ENCODE measurements around the gene GRB2.
A peak's percentile ranks its signal among the peaks of the same experiment; 100 is the strongest.
"Not testable (repeated sequence)": the region's sequence is repeated elsewhere in the genome, so short reads cannot be mapped to it uniquely, and the experiment has no call there.

GRB2 gene

GRCh38 chr17:75346906-75347305 is 58.6 kb downstream of the GRB2 start:
- Histone ChIP-seq H2AFZ (ENCODE audit: low read length) (no peak overlapping the region), H3K9ac (ENCODE audit: low read depth, low read length, poor library complexity) (no peak overlapping the region), H3K4me1 (ENCODE audit: control insufficient read depth in 2 of 2, insufficient read depth in 1 of 2, low read depth in 1 of 2, low read length in 2 of 2) (peaks cover 21 to 28% of the 10 kb centered on the region in 2 donors), H3K4ac (ENCODE audit: low read length) (no peak overlapping the region), H3K9me3 (replicated peaks in 1 of 2; ENCODE audit: control insufficient read depth in 2 of 2, insufficient read depth in 1 of 2, low read depth in 1 of 2, low read length in 2 of 2) (no peaks in the 10 kb centered on the region), H3K14ac (ENCODE audit: low read length) (no peak overlapping the region), H2BK5ac (ENCODE audit: low read length) (no peak overlapping the region), H2BK15ac (ENCODE audit: low read length) (no peak overlapping the region), H3K79me1 (ENCODE audit: low read depth, low read length) (peaks cover 6% of the 10 kb centered on the region), H3K36me3 (replicated peaks in 1 of 2; ENCODE audit: control insufficient read depth in 2 of 2, insufficient read depth in 2 of 2, low read length in 2 of 2) (no peaks in the 10 kb centered on the region), H2BK120ac (ENCODE audit: low read depth, low read length) (no peak overlapping the region), H2BK12ac (ENCODE audit: low read length) (no peak overlapping the region), H3K18ac (ENCODE audit: low read length) (no peak overlapping the region), H3K23ac (ENCODE audit: low read depth, low read length, poor library complexity) (no peak overlapping the region), H3K4me3 (ENCODE audit: low read length in 2 of 2) (no peak overlapping the region), H4K8ac (ENCODE audit: low read depth, low read length) (no peak overlapping the region), H2AK5ac (ENCODE audit: low read depth, low read length) (no peak overlapping the region), H3K27ac (replicated peaks; ENCODE audit: low read length) (peak overlapping the region; percentile 21), H3K27me3 (ENCODE audit: control insufficient read depth in 3 of 3, insufficient read depth in 3 of 3, low read depth in 1 of 3, low read length in 3 of 3) (no peaks in the 10 kb centered on the region), H4K91ac (ENCODE audit: low read depth, low read length, poor library complexity) (no peak overlapping the region), H3K4me2 (ENCODE audit: insufficient read depth, low read length, poor library complexity, severe bottlenecking) (no peak overlapping the region)
- peak; percentile 20 for DNase-seq (ENCODE audit: low spot score)
- WGBS, 2 donors (ENCODE audit: extremely low coverage in 2 of 2, insufficient read length in 2 of 2, insufficient replicate concordance in 1 of 2): no CpG with 5 or more reads among the region's 6 CpGs

- WGBS, 2 donors (ENCODE audit: extremely low coverage in 2 of 2, insufficient read length in 2 of 2, insufficient replicate concordance in 1 of 2): no CpG with 5 or more reads among the region's 9 CpGs
- H3K4me2 ChIP-seq (ENCODE audit: insufficient read depth, low read length, poor library complexity, severe bottlenecking); H3K18ac ChIP-seq (ENCODE audit: low read length); H3K9me3 ChIP-seq (replicated peaks in 1 of 2; ENCODE audit: control insufficient read depth in 2 of 2, insufficient read depth in 1 of 2, low read depth in 1 of 2, low read length in 2 of 2); H3K27ac ChIP-seq (replicated peaks; ENCODE audit: low read length); H3K14ac ChIP-seq (ENCODE audit: low read length); H2BK120ac ChIP-seq (ENCODE audit: low read depth, low read length); H2AFZ ChIP-seq (ENCODE audit: low read length); DNase-seq (ENCODE audit: low spot score); H2BK15ac ChIP-seq (ENCODE audit: low read length); H3K79me1 ChIP-seq (ENCODE audit: low read depth, low read length); H3K23ac ChIP-seq (ENCODE audit: low read depth, low read length, poor library complexity); H3K4me3 ChIP-seq (ENCODE audit: low read length in 2 of 2); H3K4ac ChIP-seq (ENCODE audit: low read length); H4K91ac ChIP-seq (ENCODE audit: low read depth, low read length, poor library complexity); H2AK5ac ChIP-seq (ENCODE audit: low read depth, low read length); H3K27me3 ChIP-seq (ENCODE audit: control insufficient read depth in 3 of 3, insufficient read depth in 3 of 3, low read depth in 1 of 3, low read length in 3 of 3); H2BK5ac ChIP-seq (ENCODE audit: low read length); H4K8ac ChIP-seq (ENCODE audit: low read depth, low read length); H2BK12ac ChIP-seq (ENCODE audit: low read length); H3K36me3 ChIP-seq (replicated peaks in 1 of 2; ENCODE audit: control insufficient read depth in 2 of 2, insufficient read depth in 2 of 2, low read length in 2 of 2); H3K9ac ChIP-seq (ENCODE audit: low read depth, low read length, poor library complexity): not testable (repeated sequence)
- peaks cover 21 to 25% of the 10 kb centered on the region in 2 donors for H3K4me1 ChIP-seq (ENCODE audit: control insufficient read depth in 2 of 2, insufficient read depth in 1 of 2, low read depth in 1 of 2, low read length in 2 of 2)
Measured at GRCh38 chr17:75346368-75346767, 59.1 kb downstream of the GRB2 start.

DNA sequence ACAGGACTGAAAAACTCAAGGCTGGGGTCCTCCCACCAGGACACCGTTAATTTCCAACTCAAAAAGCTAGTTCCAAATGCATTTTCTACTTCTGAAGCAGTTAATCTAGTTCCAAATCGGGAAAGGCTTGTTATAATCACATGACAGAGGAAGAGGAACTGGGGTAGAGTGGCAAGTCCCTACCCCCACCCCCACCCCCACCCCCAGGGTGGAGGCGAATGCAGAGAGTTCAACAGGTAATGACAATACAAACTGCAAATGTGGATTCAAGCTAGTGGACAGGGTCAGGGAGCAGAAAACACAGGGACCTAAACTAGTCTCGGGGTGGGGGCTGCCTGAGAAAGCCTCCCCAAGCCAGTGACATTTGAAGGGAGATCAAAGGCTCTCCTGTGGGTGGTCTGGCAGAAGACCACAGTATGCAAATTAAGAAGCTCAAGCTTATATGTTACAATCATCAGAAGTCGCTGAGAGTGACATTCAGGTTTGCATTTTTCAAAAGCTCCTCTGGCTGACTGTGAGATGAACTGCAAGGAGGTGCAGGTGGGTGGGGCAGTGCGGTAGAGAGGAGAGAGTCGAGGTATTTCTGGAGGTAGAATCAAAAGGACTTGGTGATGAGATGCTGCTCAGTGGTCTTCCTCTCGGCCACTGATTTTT is 59.8 kb downstream of the GRB2 start:
- Histone ChIP-seq H3K9me3 (replicated peaks in 1 of 2; ENCODE audit: control insufficient read depth in 2 of 2, insufficient read depth in 1 of 2, low read depth in 1 of 2, low read length in 2 of 2) (no peaks in the 10 kb centered on the region), H3K4ac (ENCODE audit: low read length) (no peak overlapping the region), H3K79me1 (ENCODE audit: low read depth, low read length) (peaks cover 7% of the 10 kb centered on the region), H2BK120ac (ENCODE audit: low read depth, low read length) (no peak overlapping the region), H3K4me1 (ENCODE audit: control insufficient read depth in 2 of 2, insufficient read depth in 1 of 2, low read depth in 1 of 2, low read length in 2 of 2) (peaks cover 15 to 22% of the 10 kb centered on the region in 2 donors), H3K36me3 (replicated peaks in 1 of 2; ENCODE audit: control insufficient read depth in 2 of 2, insufficient read depth in 2 of 2, low read length in 2 of 2) (no peaks in the 10 kb centered on the region), H3K9ac (ENCODE audit: low read depth, low read length, poor library complexity) (no peak overlapping the region), H2AK5ac (ENCODE audit: low read depth, low read length) (no peak overlapping the region), H3K27me3 (ENCODE audit: control insufficient read depth in 3 of 3, insufficient read depth in 3 of 3, low read depth in 1 of 3, low read length in 3 of 3) (no peaks in the 10 kb centered on the region), H3K23ac (ENCODE audit: low read depth, low read length, poor library complexity) (no peak overlapping the region), H3K27ac (replicated peaks; ENCODE audit: low read length) (no peak overlapping the region), H2AFZ (ENCODE audit: low read length) (no peak overlapping the region), H2BK15ac (ENCODE audit: low read length) (no peak overlapping the region), H4K91ac (ENCODE audit: low read depth, low read length, poor library complexity) (no peak overlapping the region), H3K18ac (ENCODE audit: low read length) (no peak overlapping the region), H3K4me3 (ENCODE audit: low read length in 2 of 2) (no peak overlapping the region), H4K8ac (ENCODE audit: low read depth, low read length) (no peak overlapping the region), H3K4me2 (ENCODE audit: insufficient read depth, low read length, poor library complexity, severe bottlenecking) (no peak overlapping the region), H2BK5ac (ENCODE audit: low read length) (no peak overlapping the region), H3K14ac (ENCODE audit: low read length) (no peak overlapping the region), H2BK12ac (ENCODE audit: low read length) (no peak overlapping the region)
- DNase-seq (ENCODE audit: low spot score): no peak
- no CpG with 5 or more reads among the region's 8 CpGs for WGBS, 2 donors (ENCODE audit: extremely low coverage in 2 of 2, insufficient read length in 2 of 2, insufficient replicate concordance in 1 of 2)

GRCh38 chr17:75344666-75345065 is 60.8 kb downstream of the GRB2 start:
- H3K23ac ChIP-seq (ENCODE audit: low read depth, low read length, poor library complexity): no peak overlapping the region
- no CpG with 5 or more reads among the region's 5 CpGs for WGBS, 2 donors (ENCODE audit: extremely low coverage in 2 of 2, insufficient read length in 2 of 2, insufficient replicate concordance in 1 of 2)
- no peaks in the 10 kb centered on the region for H3K36me3 ChIP-seq (replicated peaks in 1 of 2; ENCODE audit: control insufficient read depth in 2 of 2, insufficient read depth in 2 of 2, low read length in 2 of 2)
- no peak overlapping the region for H3K4me3 ChIP-seq (ENCODE audit: low read length in 2 of 2)
- peaks cover 14 to 21% of the 10 kb centered on the region in 2 donors for H3K4me1 ChIP-seq (ENCODE audit: control insufficient read depth in 2 of 2, insufficient read depth in 1 of 2, low read depth in 1 of 2, low read length in 2 of 2)
- H2BK5ac ChIP-seq (ENCODE audit: low read length): no peak overlapping the region
- no peak overlapping the region for H2BK120ac ChIP-seq (ENCODE audit: low read depth, low read length)
- H3K79me1 ChIP-seq (ENCODE audit: low read depth, low read length): peaks cover 7% of the 10 kb centered on the region
- no peak overlapping the region for H2AFZ ChIP-seq (ENCODE audit: low read length)
- no peak overlapping the region for H3K27ac ChIP-seq (replicated peaks; ENCODE audit: low read length)
- no peak overlapping the region for H2BK15ac ChIP-seq (ENCODE audit: low read length)
- no peak overlapping the region for H4K8ac ChIP-seq (ENCODE audit: low read depth, low read length)
- no peak overlapping the region for H3K4me2 ChIP-seq (ENCODE audit: insufficient read depth, low read length, poor library complexity, severe bottlenecking)
- no peak overlapping the region for H3K18ac ChIP-seq (ENCODE audit: low read length)
- no peak overlapping the region for H3K4ac ChIP-seq (ENCODE audit: low read length)
- H3K9me3 ChIP-seq (replicated peaks in 1 of 2; ENCODE audit: control insufficient read depth in 2 of 2, insufficient read depth in 1 of 2, low read depth in 1 of 2, low read length in 2 of 2): no peaks in the 10 kb centered on the region
- no peak overlapping the region for H3K14ac ChIP-seq (ENCODE audit: low read length)
- no peak overlapping the region for H4K91ac ChIP-seq (ENCODE audit: low read depth, low read length, poor library complexity)
- H2AK5ac ChIP-seq (ENCODE audit: low read depth, low read length): no peak overlapping the region
- H2BK12ac ChIP-seq (ENCODE audit: low read length): no peak overlapping the region
- no peak overlapping the region for H3K9ac ChIP-seq (ENCODE audit: low read depth, low read length, poor library complexity)
- no peak for DNase-seq (ENCODE audit: low spot score)
- no peaks in the 10 kb centered on the region for H3K27me3 ChIP-seq (ENCODE audit: control insufficient read depth in 3 of 3, insufficient read depth in 3 of 3, low read depth in 1 of 3, low read length in 3 of 3)

Measured in neuronal stem cell (in vitro differentiated cells).